GM12874 (cell line): Measurements from ENCODE around the gene KCNK18.

ENCODE experiments used
- CTCF ChIP-seq: IDR thresholded peaks from 2 replicates; pipeline ENCODE4 v1.5.1; 2011; ENCODE audit warnings: low read depth, mild to moderate bottlenecking, control low read depth, low read length, moderate library complexity; ENCODE audit not compliant: insufficient read depth

The KCNK18 gene

GRCh38 chr10:117189557-117189956 lies 7.7 kb upstream of the KCNK18 start:
- no peak for TF ChIP-seq CTCF

GRCh38 chr10:117198088-117198487 lies 799 bp downstream of the KCNK18 start:
- no peak for TF ChIP-seq CTCF

GRCh38 chr10:117201826-117202225 lies 4.5 kb downstream of the KCNK18 start:
- TF ChIP-seq CTCF = no peak

- no peak for TF ChIP-seq CTCF
Measured at GRCh38 chr10:117204316-117204715, 7.0 kb downstream of the KCNK18 start.

- no peak for TF ChIP-seq CTCF
Measured at GRCh38 chr10:117212176-117212575, 14.9 kb downstream of the KCNK18 start.

- no peak for TF ChIP-seq CTCF
Measured at GRCh38 chr10:117214401-117214800, 17.1 kb downstream of the KCNK18 start.

GRCh38 chr10:117215079-117215478 lies 17.8 kb downstream of the KCNK18 start:
- no peak for TF ChIP-seq CTCF

- no peak for TF ChIP-seq CTCF
Measured at GRCh38 chr10:117216028-117216427, 18.7 kb downstream of the KCNK18 start.
